NCI-H1092 treated with DMSO at 0.1 percent for 48 hours (cell line): ENCODE results near the gene PRRC2A.

Experiments used
- DNase-seq: peaks from one replicate; lab custom pipeline; 2025; lab: John Stamatoyannopoulos, UW

The PRRC2A gene

GRCh38 chr6:31666337-31666965, 45.9 kb downstream of the PRRC2A start:
- no peak for DNase-seq

DNA sequence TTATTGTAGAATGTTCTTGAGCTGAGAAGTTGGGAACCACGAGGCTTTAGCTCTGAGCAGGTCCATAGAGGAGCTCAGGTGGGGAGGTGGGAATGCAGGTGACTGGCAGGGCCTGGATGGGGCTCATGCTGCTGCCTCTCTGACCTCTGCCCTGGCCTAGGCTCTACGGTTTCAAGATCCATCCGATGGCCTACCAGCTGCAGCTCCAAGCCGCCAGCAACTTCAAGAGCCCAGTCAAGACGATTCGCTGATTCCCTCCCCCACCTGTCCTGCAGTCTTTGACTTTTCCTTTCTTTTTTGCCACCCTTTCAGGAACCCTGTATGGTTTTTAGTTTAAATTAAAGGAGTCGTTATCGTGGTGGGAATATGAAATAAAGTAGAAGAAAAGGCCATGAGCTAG, 49.2 kb downstream of the PRRC2A start, which contains the start of gene LY6G5B:
Gene LY6G5B, plus strand, starts transcription at position 301 of the 400 bp plus-strand sequence. CDS start 975 bp downstream, outside the sequence.
- DNase-seq, result no peak

DNA sequence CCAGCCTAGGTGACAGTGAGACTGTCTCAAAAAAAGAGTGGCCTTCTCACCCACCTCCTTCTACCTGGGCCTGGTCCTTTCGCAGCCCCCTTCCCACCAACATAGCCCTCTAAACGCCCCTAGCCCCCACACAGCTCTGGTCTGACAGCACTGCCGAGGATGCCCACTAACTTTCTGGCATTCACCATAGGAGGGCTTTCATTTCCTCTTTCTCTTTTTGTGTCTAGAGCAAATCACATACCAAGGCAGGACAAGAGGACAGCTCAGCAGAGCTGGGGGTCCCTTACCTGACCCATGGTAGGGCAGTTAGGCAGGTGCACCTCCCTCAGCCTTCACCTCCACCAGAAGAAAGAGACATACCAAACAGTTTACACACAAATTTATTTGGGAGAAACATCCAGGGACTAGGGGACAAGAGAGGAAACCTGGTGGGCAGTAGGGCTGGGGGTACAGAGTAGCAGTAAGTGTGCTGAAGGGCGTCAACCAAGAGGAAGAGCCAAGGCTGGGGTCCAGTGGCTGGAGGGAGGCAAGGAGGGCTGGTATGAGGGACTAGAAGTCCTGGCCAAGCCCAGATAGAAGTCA, 55.9 kb downstream of the PRRC2A start:
- no peak for DNase-seq

DNA sequence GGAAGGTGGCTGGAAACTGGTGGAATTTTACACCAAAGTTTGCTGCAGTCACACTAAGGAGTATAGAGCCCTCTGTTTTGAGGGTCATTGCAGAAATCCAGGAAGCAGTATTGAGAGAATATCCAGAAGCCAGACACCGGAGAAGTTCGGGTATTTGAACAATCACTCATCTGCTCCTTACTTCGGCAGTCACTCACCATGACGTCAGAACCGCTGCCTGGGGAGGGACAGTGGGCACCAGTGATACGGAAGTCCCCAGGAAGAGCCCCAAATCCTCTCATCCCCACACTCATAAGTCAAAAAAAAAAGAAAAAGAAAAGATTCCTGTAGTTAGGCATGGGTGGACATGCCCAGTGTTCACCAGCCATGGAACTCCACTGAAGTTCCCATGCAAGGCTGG, 56.4 kb downstream of the PRRC2A start:
- no peak for DNase-seq

- DNase-seq, result no peak
These were observed 57.4 kb downstream of the PRRC2A start for GRCh38 chr6:31677955-31678354.

- peak; percentile 76 for DNase-seq
These were observed 60.0 kb downstream of the PRRC2A start, which contains the start of gene LY6G5C for GRCh38 chr6:31680226-31681134. Gene LY6G5C, minus strand, starts transcription at chr6:31681067. Its CDS starts 694 bp downstream, at chr6:31680373.

DNA sequence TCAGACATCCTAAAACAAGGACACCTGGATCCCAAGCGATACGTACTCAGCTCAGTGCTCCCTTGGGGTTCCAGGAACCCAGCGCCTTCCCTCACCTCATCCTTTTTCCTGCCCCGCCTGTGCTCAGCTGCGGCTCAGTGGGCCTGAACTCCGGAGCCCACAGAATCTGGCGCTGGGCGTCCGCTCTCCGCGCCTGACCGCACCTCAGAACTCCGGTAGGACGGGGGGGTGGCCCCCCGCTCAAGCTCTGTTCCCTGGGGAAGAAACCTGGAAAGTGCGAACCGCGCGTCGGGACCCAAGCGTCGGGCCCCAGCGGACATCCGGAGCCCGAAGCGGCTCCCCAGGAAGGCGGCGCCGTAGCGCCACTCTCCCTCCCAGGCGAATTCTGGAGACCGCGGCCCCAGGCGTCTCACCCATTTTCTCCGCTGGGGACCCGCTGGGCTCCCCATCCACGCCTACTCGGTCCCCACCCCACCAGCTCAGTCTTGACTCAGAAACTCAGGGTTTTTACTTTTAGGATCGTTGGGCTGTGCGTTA, 60.7 kb downstream of the PRRC2A start:
- peak; percentile 49 for DNase-seq

GRCh38 chr6:31683591-31683990, 63.1 kb downstream of the PRRC2A start:
- no peak for DNase-seq

GRCh38 chr6:31686483-31686882, 66.0 kb downstream of the PRRC2A start:
- no peak for DNase-seq

DNA sequence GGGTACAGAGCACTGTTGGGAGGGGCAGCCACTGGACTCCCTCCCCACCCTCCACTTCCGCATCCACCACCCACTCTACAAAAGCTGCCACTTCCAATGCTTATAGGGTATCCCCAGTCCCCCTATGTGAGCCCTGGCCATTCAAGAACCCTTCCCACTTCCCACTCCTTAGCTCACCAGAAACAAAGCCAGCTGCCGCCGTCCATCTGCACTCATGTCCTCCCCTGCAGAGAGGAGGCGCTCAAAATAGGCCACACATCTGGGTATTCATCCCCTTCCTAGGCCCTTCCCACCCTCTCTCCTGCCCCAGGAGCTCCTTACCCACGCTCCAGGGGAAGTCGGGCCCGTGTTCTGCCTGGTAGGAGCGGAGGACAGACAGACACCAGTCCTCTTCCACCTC, 66.8 kb downstream of the PRRC2A start:
- no peak for DNase-seq
